Measurements from ENCODE around the gene FAU.
A peak's percentile ranks its signal among the peaks of the same experiment; 100 is the strongest.

FAU gene

GRCh38 chr11:65126624-65127274 is 4.8 kb upstream of the FAU start (continued):
- TF ChIP-seq SALL2 (tag by site-specific recombination; IDR thresholded peaks at IDR 0.05; ENCODE audit: borderline replicate concordance) = no peak
- TF ChIP-seq ZNF624 (tag by site-specific recombination; IDR thresholded peaks at IDR 0.05) = no peak
- no peak for TF ChIP-seq ZNF548 (tag by site-specific recombination; IDR thresholded peaks at IDR 0.05)
- TF ChIP-seq ZNF677 (tag by site-specific recombination; IDR thresholded peaks at IDR 0.05) = no peak
- TF ChIP-seq ZNF140 (tag by site-specific recombination; IDR thresholded peaks at IDR 0.05) = no peak
- TF ChIP-seq PRDM10 (tag by site-specific recombination; IDR thresholded peaks at IDR 0.05) = no peak
- TF ChIP-seq ZNF23 (tag by site-specific recombination; IDR thresholded peaks at IDR 0.05; ENCODE audit: borderline replicate concordance) = no peak

- H3K4me3 ChIP-seq (ENCODE audit: low read depth, low read length) = no peak overlapping the region
- no peak overlapping the region for H3K27ac ChIP-seq (ENCODE audit: extremely low read depth, low read depth, low read length)
- H3K9me3 ChIP-seq (ENCODE audit: control insufficient read depth, insufficient read depth, low read depth, low read length) = no peaks in the 10 kb centered on the region
- CTCF ChIA-PET = interaction anchor here (1.6 kb wide), 1 partner anchor 15 kb away, joined by 7 read pairs; no protein-coding TSS in a partner anchor
- POLR2A ChIA-PET = interaction anchor here (1.0 to 1.5 kb wide), 3 partner anchors 10 to 281 kb away, joined by 3 to 5 read pairs (median 3); partner anchors contain the start of genes CDC42BPG and TM7SF2
- peaks cover 3% of the 10 kb centered on the region; the same call in 1 of the 2 replicates for H3K4me1 ChIP-seq (ENCODE audit: control insufficient read depth, insufficient read depth, low read length)
- TF ChIP-seq ZEB2 (tag by site-specific recombination; IDR thresholded peaks at IDR 0.05) (no peak), ZNF239 (tag by site-specific recombination; IDR thresholded peaks at IDR 0.05) (no peak), ZNF664 (tag by site-specific recombination; IDR thresholded peaks at IDR 0.05) (peak; percentile 81)
- H3K36me3 ChIP-seq (ENCODE audit: control insufficient read depth in 2 of 2, insufficient read depth in 1 of 2, low read length in 2 of 2) = peaks cover 0 to 79% of the 10 kb centered on the region in 2 experiments; a peak in 2 of 3 replicates
Observed at GRCh38 chr11:65125197-65126056, 3.5 kb upstream of the FAU start.

- POLR2A ChIA-PET = interaction anchor here (1.3 to 1.5 kb wide), 2 partner anchors 11 to 280 kb away, joined by 3 to 5 read pairs; partner anchors contain the start of gene CDC42BPG
- H3K4me1 ChIP-seq (ENCODE audit: control insufficient read depth, insufficient read depth, low read length) = peaks cover 3% of the 10 kb centered on the region; the same call in 1 of the 2 replicates
- H3K4me3 ChIP-seq (ENCODE audit: low read depth, low read length) = no peak overlapping the region
- CTCF ChIA-PET = interaction anchor here (1.6 kb wide), 1 partner anchor 14 kb away, joined by 7 read pairs; no protein-coding TSS in a partner anchor
- no peak overlapping the region for H3K27ac ChIP-seq (ENCODE audit: extremely low read depth, low read depth, low read length)
- H3K36me3 ChIP-seq (ENCODE audit: control insufficient read depth in 2 of 2, insufficient read depth in 1 of 2, low read length in 2 of 2) = peaks cover 0 to 79% of the 10 kb centered on the region in 2 experiments; a peak in 2 of 3 replicates
- no peaks in the 10 kb centered on the region for H3K9me3 ChIP-seq (ENCODE audit: control insufficient read depth, insufficient read depth, low read depth, low read length)
- TF ChIP-seq ZIC2 (tag by site-specific recombination; IDR thresholded peaks at IDR 0.05) = no peak
- peak; percentile 83 for TF ChIP-seq GLIS1 (tag by site-specific recombination; IDR thresholded peaks at IDR 0.05)
Observed at GRCh38 chr11:65124480-65125196, 2.7 kb upstream of the FAU start.

GRCh38 chr11:65121447-65121864 is 478 bp downstream of the FAU start:
- peak overlapping the region; percentile 72 for H3K4me3 ChIP-seq (ENCODE audit: low read depth, low read length)
- ChIA-PET POLR2A (interaction anchor here (0.7 to 3.2 kb wide), 20 partner anchors 9 to 343 kb away, joined by 3 to 57 read pairs (median 6); partner anchors contain the start of genes ARL2, CAPN1, CDCA5 and NEAT1), CTCF (interaction anchor here (0.7 to 3.4 kb wide), 6 partner anchors 10 to 234 kb away, joined by 3 to 37 read pairs (median 4); partner anchors contain the start of genes CDC42EP2 and TM7SF2)
- H3K27ac ChIP-seq (ENCODE audit: extremely low read depth, low read depth, low read length) = peak overlapping the region; percentile 55; the same call in 1 of the 2 replicates
- H3K36me3 ChIP-seq (ENCODE audit: control insufficient read depth in 2 of 2, insufficient read depth in 1 of 2, low read length in 2 of 2) = peaks cover 3 to 61% of the 10 kb centered on the region in 2 experiments; a peak in 2 of 3 replicates
- TF ChIP-seq PRDM10 (tag by site-specific recombination; IDR thresholded peaks at IDR 0.05) (peak; percentile 39; the same call in 1 of the 2 replicates), ZNF280C (tag by site-specific recombination; IDR thresholded peaks at IDR 0.05) (no peak), MEIS1 (CRISPR knock-in tag; IDR thresholded peaks at IDR 0.05; ENCODE audit: borderline replicate concordance) (no peak)
- H3K9me3 ChIP-seq (ENCODE audit: control insufficient read depth, insufficient read depth, low read depth, low read length) = no peaks in the 10 kb centered on the region
- H3K4me1 ChIP-seq (ENCODE audit: control insufficient read depth, insufficient read depth, low read length) = peaks cover 3% of the 10 kb centered on the region; the same call in 1 of the 2 replicates

Measured in HEK293 (cell line).